Kidney glomerular epithelial cell (primary cell): Measurements from ENCODE around the gene CHCHD4.
"Not testable (repeated sequence)": the region's sequence is repeated elsewhere in the genome, so short reads cannot be mapped to it uniquely, and the experiment has no call there.

Source experiments
- DNase-seq: peaks from one replicate; lab custom pipeline; 2025; lab: John Stamatoyannopoulos, UW

Gene CHCHD4

DNA sequence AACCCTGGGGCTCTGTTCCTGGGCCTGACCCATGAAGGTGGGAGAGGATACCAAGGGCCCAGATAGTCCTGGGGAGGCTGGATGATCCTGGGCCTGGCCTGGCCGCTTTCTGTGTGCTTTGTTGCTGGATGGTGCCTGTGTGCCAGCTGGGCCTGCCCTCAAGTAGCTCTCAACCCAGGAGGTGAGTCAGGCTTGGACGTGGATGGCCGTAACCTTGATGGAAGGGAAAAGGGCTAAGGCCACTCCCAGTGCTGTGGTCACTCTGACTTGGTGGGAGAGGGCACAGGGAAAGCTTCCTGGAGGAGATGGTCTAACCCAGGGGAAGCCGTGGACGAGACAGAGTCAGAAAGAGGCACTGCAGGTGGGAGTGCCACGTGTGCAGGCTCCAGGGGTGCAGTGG, 9.6 kb upstream of the CHCHD4 start:
- no peak for DNase-seq

DNA sequence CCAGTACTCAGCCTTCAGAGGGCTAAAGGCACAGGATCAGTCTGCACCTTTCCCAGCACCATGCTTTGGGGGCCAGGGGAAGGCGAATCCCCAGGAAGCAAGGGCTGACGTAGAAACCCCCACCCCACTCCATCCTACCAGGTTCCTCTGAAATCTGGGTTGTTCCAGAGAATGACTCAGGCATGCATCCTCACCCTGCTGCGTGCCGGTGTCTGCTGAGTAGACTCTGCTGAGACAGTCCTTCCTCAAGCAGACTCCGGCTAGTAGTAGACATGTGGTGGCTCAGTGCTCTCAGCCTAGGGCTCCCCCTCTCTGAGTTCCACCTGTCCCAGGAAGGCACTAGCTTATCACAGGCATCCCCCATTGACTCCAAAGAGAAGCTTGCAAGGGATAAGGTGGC, 9.2 kb upstream of the CHCHD4 start:
- DNase-seq, result no peak

DNA sequence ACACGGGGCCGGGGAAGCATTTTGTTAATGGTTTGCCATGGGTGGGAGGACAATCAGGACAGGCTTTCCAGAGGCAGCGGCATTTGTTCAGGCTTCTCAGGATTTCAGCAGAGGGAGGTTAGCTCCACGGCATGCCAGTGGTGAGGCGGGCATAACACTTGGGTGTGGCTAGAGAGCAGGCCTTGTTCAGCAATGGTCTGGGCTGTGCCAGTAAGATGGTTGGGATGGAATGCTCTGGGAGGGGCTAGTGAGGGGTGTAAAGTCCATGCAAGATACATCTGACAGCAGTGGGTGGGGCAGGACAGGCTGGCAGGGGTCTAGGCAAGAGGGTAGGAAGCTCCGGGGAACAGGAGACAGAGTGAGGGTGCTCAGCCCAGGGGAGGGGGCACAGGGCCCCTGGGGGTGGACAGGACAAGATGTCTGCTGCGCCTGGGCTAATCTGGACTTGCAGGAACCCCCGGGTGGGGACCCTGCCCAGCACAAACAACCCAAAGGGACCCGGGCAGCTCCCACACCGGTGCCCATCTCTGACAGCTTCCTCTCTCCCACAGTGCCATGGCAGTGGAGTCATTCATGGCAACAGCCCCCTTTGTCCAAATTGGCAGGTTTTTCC, 8.6 kb upstream of the CHCHD4 start:
- no peak for DNase-seq

DNA sequence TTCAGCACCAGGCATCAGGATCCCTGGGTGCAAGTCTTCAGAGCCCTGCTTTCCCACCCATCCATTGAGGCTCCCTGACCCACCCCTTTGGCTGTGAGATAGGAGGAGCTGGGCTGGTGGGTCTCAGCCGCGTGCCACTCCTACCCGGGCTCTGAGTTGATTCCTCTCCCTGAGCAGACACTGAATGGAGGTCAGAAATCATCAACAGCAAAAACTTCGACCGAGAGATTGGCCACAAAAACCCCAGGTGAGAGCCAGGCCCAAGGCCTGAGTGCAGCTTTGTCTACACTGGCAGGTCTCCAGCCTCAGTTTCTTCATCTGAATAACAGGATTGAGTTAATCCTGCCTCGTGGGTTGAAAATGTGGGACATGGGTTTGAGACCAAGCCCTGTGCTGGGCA, 8.0 kb upstream of the CHCHD4 start:
- DNase-seq, result no peak

DNA sequence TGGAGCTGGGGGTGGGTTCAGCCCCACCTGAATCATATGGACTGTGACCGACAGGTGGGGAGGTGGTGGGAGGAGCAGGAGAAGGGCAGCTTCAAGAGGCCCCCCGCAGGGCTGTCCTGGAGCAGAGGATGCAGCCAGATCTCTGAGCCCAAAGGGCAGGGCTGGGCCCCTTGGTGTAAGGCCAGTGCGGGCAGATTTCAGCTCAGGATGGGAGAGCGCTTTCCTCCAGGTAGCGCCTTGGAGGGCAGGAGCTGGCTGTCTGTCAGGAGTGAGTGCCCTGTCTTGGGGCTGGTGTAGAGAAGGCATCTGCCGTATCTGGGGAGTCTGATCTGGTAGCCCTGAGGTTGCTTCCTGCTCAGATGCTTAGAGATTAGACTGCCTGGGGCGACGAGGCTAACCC, 7.5 kb upstream of the CHCHD4 start:
- DNase-seq, result no peak

DNA sequence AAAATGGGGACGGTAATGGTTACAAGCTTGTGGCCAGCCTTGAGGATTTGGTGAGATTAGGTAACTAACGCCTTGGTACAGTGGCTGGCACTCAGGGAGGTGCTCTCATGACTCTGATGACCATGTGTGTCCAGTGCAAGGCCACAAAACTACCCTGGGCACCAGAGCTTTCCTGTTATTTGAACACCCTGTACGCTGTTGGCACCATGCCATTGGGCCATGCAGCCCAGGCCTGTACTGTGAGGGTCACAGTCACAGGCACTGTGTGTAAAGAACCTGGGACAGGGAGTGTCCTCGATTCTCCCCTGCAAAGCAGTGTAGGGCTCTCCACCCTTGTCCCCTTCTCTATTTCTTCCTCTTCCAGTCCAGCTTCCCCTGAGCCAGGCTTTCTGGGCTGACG, 6.5 kb upstream of the CHCHD4 start:
- no peak for DNase-seq

DNA sequence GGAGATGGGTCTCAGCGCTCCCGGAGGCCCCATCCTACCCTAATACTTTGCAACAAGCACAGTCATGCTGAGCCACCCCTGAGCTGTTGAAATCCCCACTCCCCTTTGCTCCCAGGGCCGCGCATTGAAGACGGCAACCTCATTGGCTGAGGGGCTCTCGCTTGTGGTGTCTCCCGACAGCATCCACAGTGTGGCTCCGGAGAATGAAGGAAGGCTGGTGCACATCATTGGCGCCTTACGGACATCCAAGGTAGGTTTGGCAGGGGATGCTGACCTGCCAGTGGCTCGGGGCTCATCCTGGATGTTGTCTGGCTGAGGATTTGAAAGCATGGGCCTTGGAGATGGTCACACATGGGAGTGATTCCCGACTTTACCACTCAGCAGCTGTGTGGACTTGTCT, 6.0 kb upstream of the CHCHD4 start:
- DNase-seq, result no peak

DNA sequence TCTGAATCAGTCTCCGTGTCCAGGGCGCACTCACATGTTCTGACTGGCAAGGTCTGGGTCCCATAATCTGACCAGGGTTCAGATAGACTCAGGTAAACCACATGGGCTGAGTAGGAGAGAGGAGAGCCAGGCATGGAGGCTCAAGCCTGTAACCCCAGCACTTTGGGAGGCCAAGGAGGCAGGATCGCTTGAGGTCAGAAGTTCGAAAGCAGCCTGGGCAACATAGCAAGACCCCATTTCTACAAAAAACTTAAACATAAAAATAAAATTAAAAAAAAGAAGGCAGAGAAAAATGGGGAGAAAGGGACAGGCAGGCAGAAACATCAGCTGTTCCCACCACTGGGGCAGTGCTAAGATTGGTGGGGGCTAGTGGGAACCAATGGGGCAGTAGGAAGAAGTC, 5.6 kb upstream of the CHCHD4 start:
- DNase-seq, result no peak

DNA sequence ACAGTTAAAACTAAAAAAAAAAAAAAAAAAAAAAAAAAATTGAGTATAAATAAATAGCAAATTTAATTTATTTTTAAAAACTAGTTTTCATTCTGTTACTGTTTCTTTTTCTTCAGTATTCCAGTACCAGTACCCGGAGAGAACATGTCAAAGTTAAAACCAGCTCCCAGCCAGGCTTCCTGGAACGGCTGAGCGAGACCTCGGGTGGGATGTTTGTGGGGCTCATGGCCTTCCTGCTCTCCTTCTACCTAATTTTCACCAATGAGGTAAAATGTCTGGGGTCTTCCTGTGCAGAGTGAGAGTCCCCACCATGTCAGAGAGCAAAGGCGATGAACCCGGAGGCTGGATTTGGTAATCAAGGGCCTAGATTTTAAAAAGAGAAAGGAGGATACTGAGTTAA, 4.6 kb upstream of the CHCHD4 start:
- no peak for DNase-seq

DNA sequence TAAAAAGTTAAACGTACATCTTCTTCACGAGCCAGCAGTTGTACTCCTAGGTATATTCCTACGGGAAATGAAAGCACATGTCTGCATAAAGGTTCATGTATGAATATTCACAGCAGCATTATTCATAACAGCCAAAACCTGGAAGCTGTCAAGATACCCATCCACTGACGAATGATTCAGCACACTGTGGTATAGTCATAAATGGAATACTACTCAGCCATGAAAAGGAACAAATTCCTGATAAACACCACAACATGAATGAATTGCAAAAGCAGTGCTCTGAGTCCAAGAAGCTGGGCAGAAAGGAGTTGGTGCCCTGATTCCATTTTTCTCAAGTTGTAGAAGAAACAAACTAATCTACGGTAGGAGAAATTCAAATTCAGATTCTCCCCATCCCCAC, 4.1 kb upstream of the CHCHD4 start:
- DNase-seq, result no peak

DNA sequence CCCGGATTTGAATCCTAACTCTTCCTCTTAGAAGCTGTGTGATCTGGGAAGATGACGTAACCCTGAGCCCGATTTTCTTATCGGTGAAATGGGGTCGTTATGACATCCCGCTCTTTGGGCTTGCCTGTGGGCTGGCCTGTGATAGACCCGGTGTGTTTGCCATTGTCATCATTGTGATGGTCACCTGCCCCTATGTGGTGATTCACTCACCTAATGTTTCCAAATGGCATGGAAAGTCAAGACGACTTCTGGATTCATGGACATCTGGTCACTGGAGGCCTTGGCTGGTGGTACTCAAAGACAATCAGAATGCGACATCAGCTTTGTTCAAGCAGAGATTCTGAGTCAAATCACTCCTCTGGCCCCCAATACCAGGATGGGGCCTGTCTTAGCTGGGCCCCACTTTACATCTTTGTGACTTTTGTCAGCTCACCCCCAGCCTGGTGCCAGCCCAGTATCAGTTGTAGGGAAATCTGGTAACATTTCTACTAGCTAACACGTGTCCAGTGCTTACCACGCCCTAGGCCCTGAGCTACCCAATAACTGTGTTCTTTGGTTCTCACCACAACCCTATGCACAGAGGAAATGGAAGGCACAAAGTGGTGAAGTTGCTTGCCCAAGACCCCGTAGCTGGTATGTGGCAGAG, 3.0 kb upstream of the CHCHD4 start:
- no peak for DNase-seq

DNA sequence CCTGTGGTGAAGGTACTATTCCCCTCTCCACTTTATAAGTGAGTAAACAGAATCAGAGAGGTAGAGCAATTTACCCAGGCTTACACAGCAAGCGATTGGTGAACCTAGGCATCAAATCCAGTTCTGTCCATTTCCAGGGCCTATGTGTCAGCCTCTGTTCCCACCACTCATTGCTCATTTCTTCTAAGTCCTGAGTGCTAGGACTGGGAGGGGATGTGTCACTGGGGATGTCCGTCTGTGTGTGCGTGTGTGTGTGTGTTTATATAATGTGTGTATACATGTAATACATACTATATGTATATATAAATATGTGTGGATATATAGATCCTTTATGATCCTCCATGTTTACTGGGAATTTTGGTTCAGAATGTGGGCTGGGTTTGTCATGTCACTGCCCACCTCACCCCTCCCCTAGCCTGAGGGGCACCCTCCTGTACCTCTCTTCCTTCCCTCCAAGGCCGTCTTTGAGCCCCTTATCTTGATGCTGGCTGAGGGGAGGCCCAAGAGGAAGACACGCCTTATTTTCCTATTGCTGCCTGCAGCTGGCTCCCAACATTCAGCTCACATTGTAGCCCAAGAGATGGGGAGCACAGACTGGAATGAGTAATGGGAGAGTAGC, 2.3 kb upstream of the CHCHD4 start:
- no peak for DNase-seq

DNA sequence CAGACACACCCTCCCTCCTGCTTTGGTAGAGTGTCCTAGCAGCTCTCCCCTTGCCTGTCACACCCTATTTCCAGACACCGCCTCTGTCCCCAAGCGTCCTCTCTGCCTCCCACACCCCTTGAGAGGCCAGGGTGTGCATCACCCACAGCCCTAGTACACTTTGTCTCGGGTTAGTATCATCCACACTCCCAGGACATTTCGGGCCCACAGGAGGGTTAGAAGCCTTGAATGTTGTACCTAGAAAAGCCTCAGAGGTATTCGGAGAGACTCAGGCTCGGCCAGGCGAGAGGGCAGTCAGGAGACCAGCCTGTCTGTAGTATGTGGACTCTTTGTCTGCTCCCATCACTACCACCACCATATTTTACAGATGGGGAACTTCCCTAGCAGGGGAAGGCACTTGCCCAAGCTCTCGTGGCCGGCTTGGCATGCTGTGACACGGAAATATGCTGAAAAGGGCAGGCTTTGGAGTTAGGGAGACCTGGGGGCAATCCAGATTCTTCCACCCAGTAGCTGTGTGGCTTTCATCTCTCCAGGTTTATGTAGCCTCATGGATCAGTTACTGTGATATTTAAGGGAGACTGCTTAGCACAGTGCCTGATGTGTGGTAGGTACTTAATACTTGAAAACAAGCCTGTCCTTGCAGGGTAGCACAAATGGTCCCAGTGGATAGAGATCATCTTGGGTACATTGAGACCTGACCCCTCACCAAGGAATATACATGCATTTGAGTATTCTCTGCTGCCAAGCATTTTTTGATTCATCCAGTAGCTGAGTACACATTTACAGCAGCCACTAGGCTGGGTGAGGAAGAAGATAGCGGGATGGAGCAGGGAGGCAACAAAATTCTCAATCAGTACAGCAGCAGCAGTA, 1.6 kb upstream of the CHCHD4 start:
- DNase-seq, result no peak

DNA sequence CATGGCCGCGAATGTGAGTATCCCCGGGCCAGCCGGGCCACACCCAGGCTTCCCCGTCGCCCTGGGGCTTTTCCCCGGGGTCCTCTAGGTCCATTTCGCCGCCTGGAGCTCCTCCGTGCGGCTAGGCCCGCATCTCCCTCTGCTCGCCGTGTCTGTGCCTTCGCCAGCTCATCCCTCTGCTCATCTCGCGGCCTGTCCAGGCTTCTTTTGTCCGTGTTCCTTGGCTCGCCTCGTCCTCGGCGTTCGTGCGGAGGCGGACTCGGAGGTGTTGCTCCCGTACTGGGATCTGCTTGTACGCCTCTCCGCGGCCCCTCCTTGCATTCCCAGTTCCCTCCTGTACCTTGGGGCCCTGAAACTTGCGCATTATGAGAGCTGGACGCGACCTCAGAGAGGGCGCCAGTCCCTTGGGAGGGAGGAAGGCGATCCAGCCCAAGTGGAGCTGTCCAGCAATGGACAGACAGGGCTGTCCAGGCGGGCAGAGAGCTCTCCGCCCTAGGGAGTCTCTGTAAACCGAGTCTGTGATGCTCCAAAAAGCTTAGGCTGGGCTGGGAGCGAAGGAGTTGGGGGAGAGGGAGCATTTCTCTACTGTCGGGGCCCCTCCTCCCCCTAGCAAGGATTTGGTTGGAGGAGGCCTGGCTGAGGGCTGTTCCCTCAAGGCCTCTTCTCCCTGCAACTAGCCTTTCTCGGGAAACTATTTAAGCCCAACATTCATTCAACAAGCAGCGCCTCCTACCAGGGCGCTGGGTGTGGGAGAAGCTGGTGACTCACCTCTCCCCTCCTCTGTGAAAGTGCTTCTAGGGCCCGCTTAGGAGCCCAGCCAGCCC, 735 bp upstream of the CHCHD4 start:
- peak; percentile 90 for DNase-seq

DNA sequence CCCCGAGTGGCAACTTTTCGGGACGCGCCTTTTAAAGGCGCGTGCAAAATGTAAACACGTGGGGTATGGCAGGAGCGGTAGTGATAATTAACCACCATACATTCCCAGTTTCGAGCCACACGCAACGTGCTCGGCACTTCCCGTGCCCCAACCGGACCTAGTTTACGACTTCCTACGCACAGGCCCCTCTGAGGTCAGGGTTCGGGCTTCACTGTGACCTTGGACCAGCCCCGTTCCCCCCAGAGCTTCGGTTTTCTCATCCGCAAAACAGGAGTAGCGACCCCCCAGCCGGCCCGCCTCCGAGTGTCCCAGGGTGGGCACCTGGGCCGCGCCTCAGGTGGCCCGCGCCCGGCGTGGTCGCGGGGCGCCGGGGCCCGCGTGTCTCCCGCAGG, 451 bp downstream of the CHCHD4 start:
- no peak for DNase-seq

DNA sequence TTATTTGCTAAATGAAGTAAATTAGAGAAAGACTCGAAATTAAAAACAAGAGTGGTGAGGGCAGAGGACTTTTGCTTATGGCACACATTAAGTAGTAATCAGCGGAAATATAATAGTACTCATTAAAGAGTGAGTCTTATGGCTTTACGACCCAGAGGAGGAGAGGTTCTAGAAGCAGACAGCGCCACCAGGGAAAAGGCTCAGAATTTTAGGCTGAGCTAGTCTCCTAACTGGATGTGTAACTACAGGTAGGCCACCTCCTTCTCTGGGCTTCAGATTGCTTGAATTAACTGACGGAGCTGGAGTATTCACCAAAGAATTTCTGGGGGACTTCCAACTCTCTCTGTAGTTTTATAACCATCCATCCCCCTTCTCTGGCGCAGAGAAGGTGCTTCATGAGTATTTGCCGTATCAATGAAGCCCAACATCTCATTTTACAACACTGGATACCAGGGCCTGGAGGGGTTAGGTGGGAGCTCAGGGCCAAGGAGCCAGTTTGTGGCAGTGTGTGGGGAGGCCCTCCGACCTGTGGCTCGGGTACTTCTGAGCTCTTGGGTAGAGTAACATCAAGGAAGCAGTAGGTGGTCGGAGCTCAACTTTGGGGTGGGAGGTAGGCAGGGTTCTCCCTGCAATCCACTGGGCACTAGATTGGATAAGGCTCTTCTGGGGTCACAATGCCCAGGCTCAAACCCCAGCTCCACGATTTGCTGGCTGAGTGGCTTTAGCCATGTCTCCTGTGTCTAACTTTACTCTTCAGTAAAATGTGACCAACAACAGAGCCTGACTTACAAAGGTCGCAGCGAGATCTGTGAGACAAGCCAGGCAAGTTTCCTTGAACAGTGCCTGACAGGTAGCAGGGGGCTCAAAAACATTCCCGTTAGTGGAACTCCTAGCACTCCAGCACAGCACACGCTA, 1.1 kb downstream of the CHCHD4 start:
- DNase-seq, result no peak

DNA sequence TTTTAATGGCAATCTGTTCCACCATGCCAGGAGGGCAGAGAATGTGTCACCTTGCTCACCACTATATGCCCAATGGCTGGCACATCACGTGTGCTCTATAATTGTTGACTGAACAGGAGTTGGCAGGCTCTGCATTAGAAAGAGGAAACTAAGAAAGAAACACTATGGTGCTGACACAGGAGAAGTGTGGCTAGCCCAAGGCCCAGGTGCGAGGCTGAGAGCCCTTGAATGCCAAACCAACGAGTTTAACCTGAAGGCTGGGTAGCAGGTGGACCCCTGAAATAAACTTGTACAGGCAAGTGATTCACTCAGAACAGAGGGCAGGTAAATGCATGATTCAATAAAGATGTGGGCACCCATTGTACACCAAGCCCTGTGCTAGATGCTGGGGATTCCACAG, 2.4 kb downstream of the CHCHD4 start:
- no peak for DNase-seq

DNA sequence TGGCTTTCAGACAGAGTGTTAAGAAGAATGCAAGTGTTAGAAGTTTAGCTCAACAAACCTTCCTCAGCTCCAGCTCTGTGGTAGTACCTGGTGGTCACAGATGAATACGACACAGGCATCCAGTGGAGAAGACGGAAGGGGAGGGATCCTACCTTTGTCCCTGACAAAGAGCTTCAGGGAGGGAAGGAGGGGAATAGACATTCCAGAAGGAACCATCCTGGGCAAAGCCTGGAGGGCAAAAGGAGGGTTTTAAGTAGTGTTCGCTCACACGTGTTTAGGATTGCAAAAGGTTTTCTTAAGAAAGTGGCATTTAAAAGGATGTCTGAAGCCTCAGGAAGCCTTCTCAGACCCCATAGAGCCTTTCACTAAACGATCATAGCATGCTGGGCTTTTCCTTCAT, 2.8 kb downstream of the CHCHD4 start:
- no peak for DNase-seq

DNA sequence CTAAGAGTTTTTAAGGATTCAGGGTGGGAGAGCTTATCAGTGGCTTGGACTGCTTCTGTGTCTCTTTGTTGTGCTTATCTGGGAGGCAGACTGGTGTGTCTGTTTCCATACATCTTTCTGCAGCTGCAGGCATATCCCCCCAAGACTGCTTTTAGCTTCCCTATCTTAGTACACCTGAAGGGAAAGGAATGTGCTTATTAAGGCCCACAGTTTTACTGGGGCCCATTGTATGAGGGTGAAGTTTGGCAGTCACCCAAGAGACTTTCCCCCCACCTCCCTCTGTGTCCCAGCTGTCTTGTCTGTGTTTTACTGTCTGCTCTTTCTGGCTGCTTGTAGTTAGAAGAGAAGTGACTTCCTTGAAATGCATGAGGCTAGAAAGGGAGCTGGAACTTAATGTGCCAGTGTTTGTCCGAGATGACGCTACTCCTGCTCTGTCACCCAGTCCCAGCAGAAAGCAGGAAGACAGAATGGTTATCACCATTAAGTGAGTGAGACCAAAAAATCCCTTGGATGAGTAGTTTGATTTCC, 3.7 kb downstream of the CHCHD4 start:
- DNase-seq, result not testable (repeated sequence)

DNA sequence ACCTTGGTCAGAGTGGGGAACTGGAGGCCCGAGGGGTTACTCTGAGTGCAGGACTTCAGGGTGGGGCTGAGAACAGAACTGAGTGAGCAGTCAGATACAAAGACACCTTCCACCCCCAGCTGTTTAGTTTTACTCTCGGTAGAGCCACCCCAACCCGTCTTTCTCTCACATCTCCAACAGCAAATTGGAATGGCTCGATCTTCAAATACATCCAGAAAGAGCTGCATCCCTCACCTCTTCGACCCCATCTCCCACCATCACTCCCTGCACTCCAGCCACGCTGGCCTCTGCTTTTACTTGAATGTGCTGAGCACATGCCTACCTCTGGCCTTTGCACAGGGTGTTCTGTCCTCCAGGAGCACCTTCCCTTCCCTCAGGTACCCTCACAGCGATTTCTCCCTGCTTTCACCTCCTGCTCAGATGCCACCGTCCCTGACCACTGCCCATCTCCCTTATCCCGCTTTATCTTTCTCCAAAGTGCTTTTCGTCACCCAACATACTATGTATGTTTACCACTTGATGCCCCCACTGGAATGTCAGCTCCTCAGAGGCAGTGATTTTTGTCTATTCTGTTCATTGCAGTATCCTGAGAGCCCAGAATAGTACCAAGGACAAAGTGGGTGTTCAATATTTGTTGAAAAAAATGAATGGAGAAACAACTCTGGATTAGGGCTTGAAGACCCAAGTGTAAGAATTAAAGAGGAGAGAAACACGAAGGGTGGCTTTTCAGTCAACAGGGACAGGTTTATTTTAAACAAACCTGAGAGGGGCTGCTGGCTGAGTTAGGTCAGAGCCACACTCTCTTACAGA, 4.4 kb downstream of the CHCHD4 start:
- no peak for DNase-seq
